ENCODE measurements around the gene ETV6. TPM values are rescaled to one million over a fixed set of nuclear protein-coding genes. Genes with fewer than 3 reads are reported as not detected.
A peak's percentile ranks its signal among the peaks of the same experiment; 100 is the strongest.

The ETV6 gene
- polyA plus RNA-seq, 3 donors = 6.8 to 45.1 (median 11.7) TPM

DNA sequence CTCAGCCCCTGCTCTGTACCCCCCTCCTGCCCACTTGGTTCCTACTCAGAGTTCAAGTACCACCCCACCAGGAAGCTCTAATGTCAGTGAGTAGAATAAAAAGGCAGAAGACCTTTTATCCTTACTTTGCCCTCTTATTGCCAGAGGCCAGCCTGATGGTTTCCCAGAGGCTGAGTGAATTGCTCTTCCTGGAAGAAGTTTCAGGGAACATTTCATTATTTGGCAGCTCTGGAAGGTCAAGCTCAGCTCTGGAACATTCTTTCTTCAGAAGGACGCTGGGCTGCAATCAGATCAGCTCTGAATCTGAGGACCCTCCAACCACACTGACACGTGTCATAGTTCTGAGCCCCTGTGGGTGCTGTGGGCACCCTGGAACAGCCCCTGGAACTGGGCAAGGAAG lies 188.9 kb downstream of the ETV6 start:
- H3K9ac ChIP-seq (ENCODE audit: insufficient read depth, low read length, poor library complexity, severe bottlenecking) = peak overlapping the region; percentile 48
- intact Hi-C loops (cut with micrococcal nuclease) = loop anchor here (5.0 to 10.0 kb wide), 6 partner anchors 71 to 186 kb away; no protein-coding TSS in a partner anchor
- H3K36me3 Mint-ChIP-seq = peaks cover 34 to 57% of the 10 kb centered on the region in 2 donors

DNA sequence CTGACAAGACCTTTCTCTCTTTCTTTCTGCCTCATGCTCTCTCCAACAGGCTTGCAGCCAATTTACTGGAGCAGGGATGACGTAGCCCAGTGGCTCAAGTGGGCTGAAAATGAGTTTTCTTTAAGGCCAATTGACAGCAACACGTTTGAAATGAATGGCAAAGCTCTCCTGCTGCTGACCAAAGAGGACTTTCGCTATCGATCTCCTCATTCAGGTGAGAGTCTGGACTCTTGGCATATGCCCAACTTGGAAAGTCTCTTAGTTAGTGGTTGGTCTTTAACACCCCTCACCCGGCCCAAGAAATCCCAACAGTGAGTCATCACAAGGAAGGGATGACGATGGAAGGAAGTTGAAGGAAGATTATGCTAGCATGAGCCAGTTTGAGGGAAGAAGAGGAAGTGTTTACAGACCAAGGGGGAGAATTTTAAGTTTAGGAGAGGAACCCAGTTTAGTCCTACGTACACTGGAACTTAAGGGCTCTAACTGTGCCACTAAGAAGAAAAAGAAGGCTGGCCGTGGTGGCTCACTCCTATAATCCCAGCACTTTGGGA lies 189.7 kb downstream of the ETV6 start:
- TF ChIP-seq, protein P1, sequence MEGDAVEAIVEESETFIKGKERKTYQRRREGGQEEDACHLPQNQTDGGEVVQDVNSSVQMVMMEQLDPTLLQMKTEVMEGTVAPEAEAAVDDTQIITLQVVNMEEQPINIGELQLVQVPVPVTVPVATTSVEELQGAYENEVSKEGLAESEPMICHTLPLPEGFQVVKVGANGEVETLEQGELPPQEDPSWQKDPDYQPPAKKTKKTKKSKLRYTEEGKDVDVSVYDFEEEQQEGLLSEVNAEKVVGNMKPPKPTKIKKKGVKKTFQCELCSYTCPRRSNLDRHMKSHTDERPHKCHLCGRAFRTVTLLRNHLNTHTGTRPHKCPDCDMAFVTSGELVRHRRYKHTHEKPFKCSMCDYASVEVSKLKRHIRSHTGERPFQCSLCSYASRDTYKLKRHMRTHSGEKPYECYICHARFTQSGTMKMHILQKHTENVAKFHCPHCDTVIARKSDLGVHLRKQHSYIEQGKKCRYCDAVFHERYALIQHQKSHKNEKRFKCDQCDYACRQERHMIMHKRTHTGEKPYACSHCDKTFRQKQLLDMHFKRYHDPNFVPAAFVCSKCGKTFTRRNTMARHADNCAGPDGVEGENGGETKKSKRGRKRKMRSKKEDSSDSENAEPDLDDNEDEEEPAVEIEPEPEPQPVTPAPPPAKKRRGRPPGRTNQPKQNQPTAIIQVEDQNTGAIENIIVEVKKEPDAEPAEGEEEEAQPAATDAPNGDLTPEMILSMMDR (IDR thresholded peaks at IDR 0.05) = no peak
- Mint-ChIP-seq H3K27ac (peak overlapping the region; percentile 94 to 98 (median 97)), H3K4me1 (peaks cover 71% of the 10 kb centered on the region), H3K4me3 (peak overlapping the region; percentile 59 to 79), H3K36me3 (peaks cover 42 to 58% of the 10 kb centered on the region in 2 donors), H3K27me3 (ENCODE audit: low read depth in 3 of 3) (no peaks in the 10 kb centered on the region), H3K9me3 (peaks cover 0 to 4% (median 0%) of the 10 kb centered on the region in 7 donors)
- Histone ChIP-seq H2AFZ (ENCODE audit: insufficient read depth, low read depth, low read length, poor library complexity, severe bottlenecking) (no peak overlapping the region), H3K9me3 (replicated peaks in 1 of 2; ENCODE audit: control insufficient read depth in 1 of 2, insufficient read depth in 1 of 2, low read length in 2 of 2) (no peaks in the 10 kb centered on the region), H3K4me3 (replicated peaks in 1 of 3; ENCODE audit: low read depth in 2 of 3, low read length in 3 of 3) (peak overlapping the region in 1 of 3 experiments; percentile 41), H4K20me1 (ENCODE audit: insufficient read depth, low read length) (peaks cover 3% of the 10 kb centered on the region), H3K79me2 (ENCODE audit: insufficient read depth, low read length) (peaks cover 79% of the 10 kb centered on the region), H3K36me3 (replicated peaks in 1 of 2; ENCODE audit: control insufficient read depth in 1 of 2, insufficient read depth in 2 of 2, low read length in 2 of 2) (peaks cover 16 to 33% of the 10 kb centered on the region in 2 donors), H3K27ac (ENCODE audit: low read depth in 1 of 2, low read length in 2 of 2) (peak overlapping the region; percentile 78 to 92), H3K4me1 (ENCODE audit: control insufficient read depth in 1 of 2, insufficient read depth in 2 of 2, low read length in 2 of 2) (peaks cover 69 to 72% of the 10 kb centered on the region in 2 donors), H3K4me2 (replicated peaks; ENCODE audit: extremely low read depth, low read length, poor library complexity, severe bottlenecking) (peak overlapping the region; percentile 49), H3K27me3 (ENCODE audit: control insufficient read depth in 2 of 2, insufficient read depth in 2 of 2, low read length in 2 of 2) (no peaks in the 10 kb centered on the region), H3K9ac (ENCODE audit: insufficient read depth, low read length, poor library complexity, severe bottlenecking) (peak overlapping the region; percentile 48)
- 36% methylated on average over 6 of the region's 8 CpGs for WGBS (ENCODE audit: insufficient coverage)
- intact Hi-C loops (cut with micrococcal nuclease) = loop anchor here (5.0 to 10.0 kb wide), 6 partner anchors 72 to 187 kb away; no protein-coding TSS in a partner anchor
- DNase-seq = peak; percentile 76 to 97 (median 91)

More for the DNA sequence above, 188.9 kb downstream of the ETV6 start:
- WGBS (ENCODE audit: insufficient coverage) = 92% methylated on average over 2 of the region's 2 CpGs
- Histone ChIP-seq H3K4me2 (replicated peaks; ENCODE audit: extremely low read depth, low read length, poor library complexity, severe bottlenecking) (no peak overlapping the region), H4K20me1 (ENCODE audit: insufficient read depth, low read length) (no peaks in the 10 kb centered on the region), H3K27me3 (ENCODE audit: control insufficient read depth in 2 of 2, insufficient read depth in 2 of 2, low read length in 2 of 2) (no peaks in the 10 kb centered on the region), H3K4me1 (ENCODE audit: control insufficient read depth in 1 of 2, insufficient read depth in 2 of 2, low read length in 2 of 2) (peaks cover 77 to 79% of the 10 kb centered on the region in 2 donors), H3K9me3 (replicated peaks in 1 of 2; ENCODE audit: control insufficient read depth in 1 of 2, insufficient read depth in 1 of 2, low read length in 2 of 2) (no peaks in the 10 kb centered on the region), H2AFZ (ENCODE audit: insufficient read depth, low read depth, low read length, poor library complexity, severe bottlenecking) (no peak overlapping the region), H3K4me3 (replicated peaks in 1 of 3; ENCODE audit: low read depth in 2 of 3, low read length in 3 of 3) (no peak overlapping the region), H3K27ac (ENCODE audit: low read depth in 1 of 2, low read length in 2 of 2) (peak overlapping the region; percentile 78 to 92), H3K79me2 (ENCODE audit: insufficient read depth, low read length) (peaks cover 78% of the 10 kb centered on the region), H3K36me3 (replicated peaks in 1 of 2; ENCODE audit: control insufficient read depth in 1 of 2, insufficient read depth in 2 of 2, low read length in 2 of 2) (peaks cover 14 to 25% of the 10 kb centered on the region in 2 donors)
- peak overlapping the region; percentile 94 to 98 (median 97) for H3K27ac Mint-ChIP-seq
- H3K4me1 Mint-ChIP-seq = peaks cover 79% of the 10 kb centered on the region
- TF ChIP-seq, protein P1 (IDR thresholded peaks at IDR 0.05) = no peak
- H3K4me3 Mint-ChIP-seq = no peak overlapping the region
- H3K27me3 Mint-ChIP-seq (ENCODE audit: low read depth in 3 of 3) = no peaks in the 10 kb centered on the region
- H3K9me3 Mint-ChIP-seq = peaks cover 0 to 4% (median 0%) of the 10 kb centered on the region in 7 donors
- DNase-seq = no peak

All from CD14-positive monocyte (primary cell).